ENCODE data around the gene FXYD7. TPM values are rescaled to one million over a fixed set of nuclear protein-coding genes. Genes with fewer than 3 reads are reported as not detected.

The FXYD7 gene
- total and polyA plus RNA-seq, 9 of the 15 experiments (the other 6 are each of a cell fraction or from before 2014, with no cell fraction given) = 0.10 to 0.80 (median 0.31) TPM; not detected in 3

DNA sequence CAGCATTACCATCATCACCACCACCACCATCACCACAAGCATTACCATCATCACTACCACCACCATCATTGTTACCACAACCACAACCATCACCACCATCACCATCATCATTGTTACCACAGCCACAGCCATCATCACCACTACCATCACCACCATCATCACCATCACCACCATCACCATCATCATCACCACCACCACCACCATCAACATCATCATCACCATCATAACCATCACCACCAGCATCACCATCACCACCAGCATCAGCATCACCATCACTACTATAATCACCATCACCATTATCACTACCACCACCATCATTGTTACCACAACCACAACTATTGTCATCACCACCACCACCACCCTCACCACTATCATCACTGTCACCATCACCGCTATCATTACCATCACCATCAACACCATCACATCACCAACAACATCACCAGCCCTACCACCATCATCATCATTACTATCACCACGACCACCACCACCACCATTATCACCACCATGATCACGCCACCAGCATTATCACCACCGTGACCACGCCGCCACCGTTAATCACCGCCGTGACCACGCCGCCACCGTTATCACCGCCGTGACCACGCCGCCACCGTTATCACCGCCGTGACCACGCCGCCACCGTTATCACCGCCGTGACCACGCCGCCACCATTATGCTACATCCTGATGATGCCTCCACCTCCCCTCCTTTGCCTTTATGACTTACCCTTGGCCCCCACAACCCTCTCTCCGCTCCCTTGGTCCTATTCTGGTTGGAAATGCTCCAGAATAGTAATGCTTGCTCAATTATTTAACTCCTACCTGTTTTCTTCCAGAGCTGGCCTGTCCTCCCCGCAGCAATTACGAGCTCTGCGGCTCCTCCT, 37.4 kb upstream of the FXYD7 start (continued):
- TF ChIP-seq, protein P1, sequence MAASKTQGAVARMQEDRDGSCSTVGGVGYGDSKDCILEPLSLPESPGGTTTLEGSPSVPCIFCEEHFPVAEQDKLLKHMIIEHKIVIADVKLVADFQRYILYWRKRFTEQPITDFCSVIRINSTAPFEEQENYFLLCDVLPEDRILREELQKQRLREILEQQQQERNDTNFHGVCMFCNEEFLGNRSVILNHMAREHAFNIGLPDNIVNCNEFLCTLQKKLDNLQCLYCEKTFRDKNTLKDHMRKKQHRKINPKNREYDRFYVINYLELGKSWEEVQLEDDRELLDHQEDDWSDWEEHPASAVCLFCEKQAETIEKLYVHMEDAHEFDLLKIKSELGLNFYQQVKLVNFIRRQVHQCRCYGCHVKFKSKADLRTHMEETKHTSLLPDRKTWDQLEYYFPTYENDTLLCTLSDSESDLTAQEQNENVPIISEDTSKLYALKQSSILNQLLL (CRISPR knock-in tag; IDR thresholded peaks at IDR 0.05; ENCODE audit: borderline replicate concordance) = no peak
- TF ChIP-seq NFYB (IDR thresholded peaks at IDR 0.05; ENCODE audit: extremely low read depth, insufficient read length) (no peak), ZNF146 (CRISPR knock-in tag; IDR thresholded peaks at IDR 0.05; ENCODE audit: unreplicated experiment) (no peak), ZNF282 (CRISPR knock-in tag; IDR thresholded peaks at IDR 0.05) (no peak; the same call in 1 of the 2 replicates), NEUROD1 (IDR thresholded peaks at IDR 0.05; ENCODE audit: borderline replicate concordance, low read depth, low read length, partially characterized antibody) (no peak), ZNF699 (CRISPR knock-in tag; IDR thresholded peaks at IDR 0.05; ENCODE audit: insufficient replicate concordance) (no peak), PHF20 (IDR thresholded peaks at IDR 0.05; ENCODE audit: partially characterized antibody) (peak; percentile 46), EHMT2 (IDR thresholded peaks at IDR 0.05) (peak; percentile 89), MBD2 (IDR thresholded peaks at IDR 0.05; ENCODE audit: borderline replicate concordance, low read depth) (no peak), RBM22 (IDR thresholded peaks at IDR 0.05; ENCODE audit: low read depth, low read length, poor library complexity, severe bottlenecking) (no peak), RCOR1 (IDR thresholded peaks at IDR 0.05; ENCODE audit: borderline replicate concordance in 1 of 2, low read depth in 2 of 2, low read length in 2 of 2) (peak in 1 of 2 experiments; percentile 40; a peak in 1 of 4 replicates), NUFIP1 (IDR thresholded peaks at IDR 0.05; ENCODE audit: partially characterized antibody) (no peak), ARHGAP35 (IDR thresholded peaks at IDR 0.05; ENCODE audit: partially characterized antibody) (peak; percentile 38)
- TF ChIP-seq, protein P2, sequence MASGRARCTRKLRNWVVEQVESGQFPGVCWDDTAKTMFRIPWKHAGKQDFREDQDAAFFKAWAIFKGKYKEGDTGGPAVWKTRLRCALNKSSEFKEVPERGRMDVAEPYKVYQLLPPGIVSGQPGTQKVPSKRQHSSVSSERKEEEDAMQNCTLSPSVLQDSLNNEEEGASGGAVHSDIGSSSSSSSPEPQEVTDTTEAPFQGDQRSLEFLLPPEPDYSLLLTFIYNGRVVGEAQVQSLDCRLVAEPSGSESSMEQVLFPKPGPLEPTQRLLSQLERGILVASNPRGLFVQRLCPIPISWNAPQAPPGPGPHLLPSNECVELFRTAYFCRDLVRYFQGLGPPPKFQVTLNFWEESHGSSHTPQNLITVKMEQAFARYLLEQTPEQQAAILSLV (tag; IDR thresholded peaks at IDR 0.05) = no peak; the same call in 1 of the 2 replicates
- TF ChIP-seq, protein P3, sequence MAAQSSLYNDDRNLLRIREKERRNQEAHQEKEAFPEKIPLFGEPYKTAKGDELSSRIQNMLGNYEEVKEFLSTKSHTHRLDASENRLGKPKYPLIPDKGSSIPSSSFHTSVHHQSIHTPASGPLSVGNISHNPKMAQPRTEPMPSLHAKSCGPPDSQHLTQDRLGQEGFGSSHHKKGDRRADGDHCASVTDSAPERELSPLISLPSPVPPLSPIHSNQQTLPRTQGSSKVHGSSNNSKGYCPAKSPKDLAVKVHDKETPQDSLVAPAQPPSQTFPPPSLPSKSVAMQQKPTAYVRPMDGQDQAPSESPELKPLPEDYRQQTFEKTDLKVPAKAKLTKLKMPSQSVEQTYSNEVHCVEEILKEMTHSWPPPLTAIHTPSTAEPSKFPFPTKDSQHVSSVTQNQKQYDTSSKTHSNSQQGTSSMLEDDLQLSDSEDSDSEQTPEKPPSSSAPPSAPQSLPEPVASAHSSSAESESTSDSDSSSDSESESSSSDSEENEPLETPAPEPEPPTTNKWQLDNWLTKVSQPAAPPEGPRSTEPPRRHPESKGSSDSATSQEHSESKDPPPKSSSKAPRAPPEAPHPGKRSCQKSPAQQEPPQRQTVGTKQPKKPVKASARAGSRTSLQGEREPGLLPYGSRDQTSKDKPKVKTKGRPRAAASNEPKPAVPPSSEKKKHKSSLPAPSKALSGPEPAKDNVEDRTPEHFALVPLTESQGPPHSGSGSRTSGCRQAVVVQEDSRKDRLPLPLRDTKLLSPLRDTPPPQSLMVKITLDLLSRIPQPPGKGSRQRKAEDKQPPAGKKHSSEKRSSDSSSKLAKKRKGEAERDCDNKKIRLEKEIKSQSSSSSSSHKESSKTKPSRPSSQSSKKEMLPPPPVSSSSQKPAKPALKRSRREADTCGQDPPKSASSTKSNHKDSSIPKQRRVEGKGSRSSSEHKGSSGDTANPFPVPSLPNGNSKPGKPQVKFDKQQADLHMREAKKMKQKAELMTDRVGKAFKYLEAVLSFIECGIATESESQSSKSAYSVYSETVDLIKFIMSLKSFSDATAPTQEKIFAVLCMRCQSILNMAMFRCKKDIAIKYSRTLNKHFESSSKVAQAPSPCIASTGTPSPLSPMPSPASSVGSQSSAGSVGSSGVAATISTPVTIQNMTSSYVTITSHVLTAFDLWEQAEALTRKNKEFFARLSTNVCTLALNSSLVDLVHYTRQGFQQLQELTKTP (IDR thresholded peaks at IDR 0.05; ENCODE audit: low read depth in 1 of 2, partially characterized antibody in 2 of 2) = no peak
- TF ChIP-seq, protein P4, sequence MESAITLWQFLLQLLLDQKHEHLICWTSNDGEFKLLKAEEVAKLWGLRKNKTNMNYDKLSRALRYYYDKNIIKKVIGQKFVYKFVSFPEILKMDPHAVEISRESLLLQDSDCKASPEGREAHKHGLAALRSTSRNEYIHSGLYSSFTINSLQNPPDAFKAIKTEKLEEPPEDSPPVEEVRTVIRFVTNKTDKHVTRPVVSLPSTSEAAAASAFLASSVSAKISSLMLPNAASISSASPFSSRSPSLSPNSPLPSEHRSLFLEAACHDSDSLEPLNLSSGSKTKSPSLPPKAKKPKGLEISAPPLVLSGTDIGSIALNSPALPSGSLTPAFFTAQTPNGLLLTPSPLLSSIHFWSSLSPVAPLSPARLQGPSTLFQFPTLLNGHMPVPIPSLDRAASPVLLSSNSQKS (CRISPR knock-in tag; IDR thresholded peaks at IDR 0.05) = no peak
- TF ChIP-seq, protein P5, sequence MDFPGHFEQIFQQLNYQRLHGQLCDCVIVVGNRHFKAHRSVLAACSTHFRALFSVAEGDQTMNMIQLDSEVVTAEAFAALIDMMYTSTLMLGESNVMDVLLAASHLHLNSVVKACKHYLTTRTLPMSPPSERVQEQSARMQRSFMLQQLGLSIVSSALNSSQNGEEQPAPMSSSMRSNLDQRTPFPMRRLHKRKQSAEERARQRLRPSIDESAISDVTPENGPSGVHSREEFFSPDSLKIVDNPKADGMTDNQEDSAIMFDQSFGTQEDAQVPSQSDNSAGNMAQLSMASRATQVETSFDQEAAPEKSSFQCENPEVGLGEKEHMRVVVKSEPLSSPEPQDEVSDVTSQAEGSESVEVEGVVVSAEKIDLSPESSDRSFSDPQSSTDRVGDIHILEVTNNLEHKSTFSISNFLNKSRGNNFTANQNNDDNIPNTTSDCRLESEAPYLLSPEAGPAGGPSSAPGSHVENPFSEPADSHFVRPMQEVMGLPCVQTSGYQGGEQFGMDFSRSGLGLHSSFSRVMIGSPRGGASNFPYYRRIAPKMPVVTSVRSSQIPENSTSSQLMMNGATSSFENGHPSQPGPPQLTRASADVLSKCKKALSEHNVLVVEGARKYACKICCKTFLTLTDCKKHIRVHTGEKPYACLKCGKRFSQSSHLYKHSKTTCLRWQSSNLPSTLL (IDR thresholded peaks at IDR 0.05) = no peak
